ENCODE measurements around the gene CYLD.

Gene CYLD

GRCh38 chr16:50694206-50694605, 47.7 kb upstream of the CYLD start:
- TF ChIP-seq CTCF (IDR thresholded peaks at IDR 0.05; ENCODE audit: insufficient read depth, low read length) (no peak), SPI1 (IDR thresholded peaks at IDR 0.05; ENCODE audit: borderline replicate concordance, low read depth) (no peak), REST (IDR thresholded peaks at IDR 0.05; ENCODE audit: insufficient replicate concordance, low read depth) (no peak), GABPA (IDR thresholded peaks at IDR 0.05; ENCODE audit: low read depth) (no peak), POLR2AphosphoS5 (IDR thresholded peaks at IDR 0.05; ENCODE audit: low read depth) (no peak)
- H3K4me3 ChIP-seq (replicated peaks; ENCODE audit: insufficient read depth, low read length), result no peak overlapping the region
- no peaks in the 10 kb centered on the region for H3K27me3 ChIP-seq (ENCODE audit: insufficient read depth, poor library complexity, severe bottlenecking)
- no peak for DNase-seq (ENCODE audit: low read depth in 1 of 2, low spot score in 1 of 2)
- H3K27ac ChIP-seq (replicated peaks), result no peak overlapping the region

- peak; percentile 83 to 96 for DNase-seq (ENCODE audit: low read depth in 1 of 2, low spot score in 1 of 2)
- Histone ChIP-seq H3K27ac (replicated peaks) (no peak overlapping the region; the same call in 1 of the 2 replicates), H3K27me3 (ENCODE audit: insufficient read depth, poor library complexity, severe bottlenecking) (no peaks in the 10 kb centered on the region), H3K4me3 (replicated peaks; ENCODE audit: insufficient read depth, low read length) (no peak overlapping the region)
- no peak for TF ChIP-seq REST (IDR thresholded peaks at IDR 0.05; ENCODE audit: insufficient replicate concordance, low read depth)
These were observed 46.6 kb upstream of the CYLD start for GRCh38 chr16:50695017-50696000.

- no peaks in the 10 kb centered on the region for H3K27me3 ChIP-seq (ENCODE audit: insufficient read depth, poor library complexity, severe bottlenecking)
- H3K27ac ChIP-seq (replicated peaks), result peak overlapping the region; percentile 20
- no peak for DNase-seq (ENCODE audit: low read depth in 1 of 2, low spot score in 1 of 2)
- no peak for TF ChIP-seq REST (IDR thresholded peaks at IDR 0.05; ENCODE audit: insufficient replicate concordance, low read depth)
- TF ChIP-seq GABPA (IDR thresholded peaks at IDR 0.05; ENCODE audit: low read depth), result no peak
- TF ChIP-seq CTCF (IDR thresholded peaks at IDR 0.05; ENCODE audit: insufficient read depth, low read length), result no peak
- TF ChIP-seq SPI1 (IDR thresholded peaks at IDR 0.05; ENCODE audit: borderline replicate concordance, low read depth), result no peak
- no peak for TF ChIP-seq POLR2AphosphoS5 (IDR thresholded peaks at IDR 0.05; ENCODE audit: low read depth)
- H3K4me3 ChIP-seq (replicated peaks; ENCODE audit: insufficient read depth, low read length), result no peak overlapping the region
These were observed 45.8 kb upstream of the CYLD start for GRCh38 chr16:50696126-50696525.
